ENCODE results near the gene ST6GALNAC5. TPM values are rescaled to one million over a fixed set of nuclear protein-coding genes. Genes with fewer than 3 reads are reported as not detected.

The ST6GALNAC5 gene
- total and polyA plus RNA-seq, 9 donors: 2.9 to 21.0 (median 9.9) TPM

DNA sequence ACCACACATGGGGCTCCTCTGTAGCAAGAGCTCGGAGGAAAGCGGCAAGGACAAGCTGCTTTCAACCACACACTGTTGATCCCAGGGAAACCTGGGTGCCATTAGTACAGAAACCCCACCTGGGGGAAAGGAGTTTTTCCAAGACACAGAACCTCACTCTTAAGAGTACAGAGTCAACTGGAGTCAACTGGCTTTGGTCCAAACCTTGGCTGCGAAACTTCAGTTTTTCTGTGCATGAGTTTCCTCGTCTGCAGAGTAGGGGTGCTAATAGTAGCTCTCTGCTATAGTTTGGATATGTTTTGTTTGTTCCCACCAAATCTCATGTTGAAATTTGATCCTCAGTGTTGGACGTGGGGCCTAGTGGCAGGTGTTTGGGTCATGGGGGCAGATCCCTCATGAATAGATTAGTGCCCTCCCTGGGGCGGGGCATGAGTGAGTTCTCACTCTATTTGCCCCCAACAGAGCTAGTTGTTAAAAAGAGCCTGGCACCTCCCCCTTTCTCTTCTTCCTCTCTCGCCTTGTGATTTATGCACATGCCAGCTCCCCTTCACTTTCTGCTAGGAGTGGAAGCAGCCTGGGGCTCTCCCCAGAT is 190.8 kb downstream of the ST6GALNAC5 start:
- no peak overlapping the region for H3K4me3 ChIP-seq
- H3K27me3 ChIP-seq: no peaks in the 10 kb centered on the region
- H3K4me1 ChIP-seq (ENCODE audit: insufficient read depth): no peaks in the 10 kb centered on the region
- TF ChIP-seq EP300 (IDR thresholded peaks at IDR 0.05): no peak
- TF ChIP-seq CTCF (IDR thresholded peaks at IDR 0.05): no peak
- no peak for TF ChIP-seq POLR2A (IDR thresholded peaks at IDR 0.05)
- no peaks in the 10 kb centered on the region for H3K36me3 ChIP-seq
- H3K9me3 ChIP-seq: no peaks in the 10 kb centered on the region
- 80 to 83% (median 83%) methylated on average over 7 of the region's 7 CpGs for WGBS, 3 donors
- DNase-seq: no peak
- no peak overlapping the region for H3K27ac ChIP-seq
- intact Hi-C loops (cut with DNase I): no loop called here

DNA sequence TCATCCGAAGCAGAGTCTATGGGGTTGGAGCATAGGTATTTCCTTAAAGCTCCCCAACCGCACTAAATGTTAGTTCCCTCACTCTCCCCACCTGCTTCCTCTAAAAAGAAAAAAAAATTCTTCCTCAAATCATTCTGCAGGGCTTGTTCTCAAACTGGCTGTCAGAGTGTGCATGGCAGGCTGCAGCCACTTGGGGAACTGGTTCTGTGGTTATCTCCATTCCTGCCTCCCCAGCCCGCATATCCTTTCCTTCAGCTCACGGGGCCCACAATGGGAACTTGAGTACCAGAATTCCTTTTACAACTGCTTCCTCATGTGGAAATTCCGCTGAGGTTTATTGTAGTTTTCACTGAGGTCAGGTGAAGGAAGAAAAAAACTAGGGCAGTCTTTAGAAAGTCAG is 192.7 kb downstream of the ST6GALNAC5 start:
- DNase-seq: no peak
- Histone ChIP-seq H3K36me3 (no peaks in the 10 kb centered on the region), H3K27me3 (no peaks in the 10 kb centered on the region), H3K27ac (no peak overlapping the region), H3K4me1 (ENCODE audit: insufficient read depth) (no peaks in the 10 kb centered on the region), H3K9me3 (no peaks in the 10 kb centered on the region), H3K4me3 (no peak overlapping the region)
- TF ChIP-seq EP300 (IDR thresholded peaks at IDR 0.05) (no peak), CTCF (IDR thresholded peaks at IDR 0.05) (no peak), POLR2A (IDR thresholded peaks at IDR 0.05) (no peak)
- 70 to 84% (median 84%) methylated on average over 5 of the region's 5 CpGs for WGBS, 3 donors
- intact Hi-C loops (cut with DNase I): no loop called here

GRCh38 chr1:77061162-77061561 is 193.9 kb downstream of the ST6GALNAC5 start:
- Histone ChIP-seq H3K4me3 (no peak overlapping the region), H3K9me3 (no peaks in the 10 kb centered on the region), H3K27ac (no peak overlapping the region), H3K36me3 (no peaks in the 10 kb centered on the region), H3K27me3 (no peaks in the 10 kb centered on the region), H3K4me1 (ENCODE audit: insufficient read depth) (no peaks in the 10 kb centered on the region)
- intact Hi-C loops (cut with DNase I): no loop called here
- WGBS, 3 donors: 64 to 75% (median 69%) methylated on average over 3 of the region's 3 CpGs
- DNase-seq: no peak
- no peak for TF ChIP-seq EP300 (IDR thresholded peaks at IDR 0.05)
- TF ChIP-seq CTCF (IDR thresholded peaks at IDR 0.05): no peak
- no peak for TF ChIP-seq POLR2A (IDR thresholded peaks at IDR 0.05)

GRCh38 chr1:77063118-77063517 is 195.8 kb downstream of the ST6GALNAC5 start:
- H3K27me3 ChIP-seq: no peaks in the 10 kb centered on the region
- DNase-seq: no peak
- H3K4me1 ChIP-seq (ENCODE audit: insufficient read depth): no peaks in the 10 kb centered on the region
- H3K4me3 ChIP-seq: no peak overlapping the region
- TF ChIP-seq POLR2A (IDR thresholded peaks at IDR 0.05) (no peak), CTCF (IDR thresholded peaks at IDR 0.05) (no peak)
- H3K9me3 ChIP-seq: no peaks in the 10 kb centered on the region
- 60 to 63% (median 61%) methylated on average over 4 of the region's 4 CpGs for WGBS, 3 donors
- no peaks in the 10 kb centered on the region for H3K36me3 ChIP-seq
- no peak overlapping the region for H3K27ac ChIP-seq
- intact Hi-C loops (cut with DNase I): no loop called here

Measured in ovary (tissue), 9 donors.